Activated B cell treated with CpG ODN at 0.5 μM for 24 hours (primary cell): Measurements from ENCODE around the gene NDST1. TPM values are rescaled to one million over a fixed set of nuclear protein-coding genes. Genes with fewer than 3 reads are reported as not detected.

Experiments
- ATAC-seq: fragments of 200-7000 bp; cut with Tn5 transposase; one replicate; pipeline ENCODE4 v1.10.0; 2021; ENCODE audit warnings: low read depth, mild to moderate bottlenecking, moderate library complexity
- CTCF ChIA-PET: fragments of 350-600 bp; sonication (Branson Sonifier 250); formaldehyde crosslinking; loops from one replicate; lab custom pipeline; 2021; ENCODE audit warnings: antibody characterized with exemption; lab: Charles Lee
- POLR2A ChIA-PET: fragments of 350-600 bp; sonication (Branson Sonifier 250); formaldehyde crosslinking; loops from one replicate; lab custom pipeline; 2021; ENCODE audit warnings: antibody characterized with exemption; lab: Charles Lee
- DNase-seq: peaks from one replicate; pipeline ENCODE4 v3.0.0; 2022
- H3K27ac Mint-ChIP-seq: one replicate; pipeline ENCODE4 v1.8.0; 2020; ENCODE audit warnings: mixed read lengths
- H3K27me3 Mint-ChIP-seq: one replicate; pipeline ENCODE4 v1.8.0; 2021; ENCODE audit warnings: mixed read lengths
- H3K36me3 Mint-ChIP-seq: one replicate; pipeline ENCODE4 v1.8.0; 2021; ENCODE audit warnings: low read depth, mixed read lengths
- H3K4me1 Mint-ChIP-seq: one replicate; pipeline ENCODE4 v1.8.0; 2021; ENCODE audit warnings: mixed read lengths
- H3K4me3 Mint-ChIP-seq: one replicate; pipeline ENCODE4 v1.8.0; 2020; ENCODE audit warnings: mild to moderate bottlenecking, mixed read lengths
- H3K9me3 Mint-ChIP-seq: one replicate; pipeline ENCODE4 v1.8.0; 2020; ENCODE audit warnings: mixed read lengths
- CTCF ChIP-seq: fragments of 200-600 bp; IDR thresholded peaks from one replicate; pipeline ENCODE4 v1.8.0; 2022; ENCODE audit warnings: antibody characterized with exemption, mild to moderate bottlenecking
- intact Hi-C: fragments of 100-400 bp; cut with micrococcal nuclease; formaldehyde crosslinking; loops from one replicate; pipeline ENCODE4 v1.15.1; 2024
- total RNA-seq: library from RNA; stranded (reverse); gene quantifications from 2 replicates; pipeline ENCODE4 v1.2.3, GENCODE V29; 2022

NDST1 gene
- total RNA-seq, 1 donor from 2014 or later, result 8.1 TPM

GRCh38 chr5:150519978-150520377 lies 12.0 kb downstream of the NDST1 start:
- Mint-ChIP-seq H3K27ac (no peak overlapping the region), H3K4me3 (no peak overlapping the region), H3K9me3 (no peaks in the 10 kb centered on the region), H3K4me1 (peaks cover 2% of the 10 kb centered on the region), H3K36me3 (no peaks in the 10 kb centered on the region), H3K27me3 (no peaks in the 10 kb centered on the region)
- TF ChIP-seq CTCF, result no peak
- DNase-seq (no peak), ATAC-seq (no peak)
- ChIA-PET POLR2A (interaction anchor here (0.6 kb wide), 1 partner anchor 18 kb away, joined by 4 read pairs; no protein-coding TSS in a partner anchor), CTCF (interaction anchor here (1.1 kb wide), 1 partner anchor 59 kb away, joined by 3 read pairs; no protein-coding TSS in a partner anchor)
- intact Hi-C loops, result no loop called here

DNA sequence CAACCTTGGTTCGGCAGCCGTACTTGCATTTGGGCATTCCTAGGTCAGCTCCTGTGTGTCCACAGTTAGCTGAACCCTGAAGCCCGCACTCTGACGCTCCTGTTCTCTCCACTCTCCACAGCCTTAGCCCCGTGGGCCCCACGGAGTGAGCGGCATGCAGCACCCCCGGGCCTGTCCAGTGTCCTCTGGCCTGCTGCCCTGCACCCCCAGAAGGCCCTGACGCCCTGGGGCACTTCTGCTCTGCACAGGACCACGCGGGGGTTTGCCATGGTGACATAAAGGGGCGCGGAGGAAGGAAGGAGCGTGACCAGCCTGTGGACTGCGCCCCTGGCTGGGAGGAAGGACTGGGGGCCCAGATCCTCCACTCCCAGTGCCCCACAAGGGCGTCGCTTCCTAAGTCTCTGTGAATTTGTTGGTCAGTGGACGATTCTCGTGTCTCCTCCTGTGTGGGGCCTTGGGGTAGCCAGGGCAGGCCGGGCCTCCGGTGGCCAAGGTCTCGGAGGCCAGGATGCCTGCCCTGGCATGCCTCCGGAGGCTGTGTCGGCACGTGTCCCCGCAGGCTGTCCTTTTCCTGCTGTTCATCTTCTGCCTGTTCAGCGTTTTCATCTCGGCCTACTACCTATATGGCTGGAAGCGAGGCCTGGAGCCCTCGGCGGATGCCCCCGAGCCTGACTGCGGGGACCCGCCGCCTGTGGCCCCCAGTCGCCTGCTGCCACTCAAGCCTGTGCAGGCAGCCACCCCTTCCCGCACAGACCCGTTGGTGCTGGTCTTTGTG lies 13.0 kb downstream of the NDST1 start:
- ChIA-PET CTCF (interaction anchor here (1.1 to 4.6 kb wide), 2 partner anchors 60 to 61 kb away, joined by 3 to 51 read pairs; no protein-coding TSS in a partner anchor), POLR2A (no interaction called here)
- H3K9me3 Mint-ChIP-seq, result no peaks in the 10 kb centered on the region
- TF ChIP-seq CTCF, result no peak
- intact Hi-C loops, result no loop called here
- H3K36me3 Mint-ChIP-seq, result no peaks in the 10 kb centered on the region
- DNase-seq, result no peak
- H3K27me3 Mint-ChIP-seq, result no peaks in the 10 kb centered on the region
- no peak overlapping the region for H3K4me3 Mint-ChIP-seq
- H3K4me1 Mint-ChIP-seq, result peaks cover 2% of the 10 kb centered on the region
- no peak overlapping the region for H3K27ac Mint-ChIP-seq
- ATAC-seq, result no peak

GRCh38 chr5:150521522-150521817 lies 13.5 kb downstream of the NDST1 start:
- ChIA-PET POLR2A (no interaction called here), CTCF (interaction anchor here (4.6 kb wide), 1 partner anchor 62 kb away, joined by 51 read pairs; no protein-coding TSS in a partner anchor)
- ATAC-seq, result no peak
- no peak overlapping the region for H3K4me3 Mint-ChIP-seq
- no peaks in the 10 kb centered on the region for H3K36me3 Mint-ChIP-seq
- H3K9me3 Mint-ChIP-seq, result no peaks in the 10 kb centered on the region
- no peak for DNase-seq
- H3K27ac Mint-ChIP-seq, result no peak overlapping the region
- peaks cover 2% of the 10 kb centered on the region for H3K4me1 Mint-ChIP-seq
- intact Hi-C loops, result no loop called here
- no peaks in the 10 kb centered on the region for H3K27me3 Mint-ChIP-seq
- no peak for TF ChIP-seq CTCF

DNA sequence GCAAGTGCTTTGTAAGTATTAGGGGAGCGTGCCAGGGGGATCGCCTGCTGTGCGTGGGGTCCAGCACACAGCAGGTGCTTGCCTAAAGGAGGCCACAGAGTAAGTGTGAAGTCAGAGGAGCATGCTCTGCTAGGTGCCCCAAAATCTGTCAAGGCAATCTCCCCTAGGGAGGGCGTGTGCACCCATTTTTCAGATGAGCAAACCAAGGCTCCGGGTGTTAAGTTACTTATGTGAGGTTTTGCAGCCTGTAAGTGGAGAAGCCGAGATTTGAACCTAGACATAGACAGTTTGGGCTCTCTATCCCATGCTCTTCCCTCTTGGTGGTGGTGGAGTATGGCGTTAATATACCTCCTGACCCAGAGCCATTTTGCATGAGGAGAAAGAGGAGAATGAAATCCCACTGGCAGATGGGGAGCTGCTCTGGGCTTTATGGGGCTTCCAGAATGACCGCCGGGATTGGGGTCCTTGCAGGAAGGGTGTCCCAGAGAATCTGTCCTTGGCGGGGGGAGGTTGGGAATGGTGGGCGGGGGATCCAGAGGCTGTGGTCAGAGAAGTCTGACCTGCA lies 14.1 kb downstream of the NDST1 start:
- DNase-seq (no peak), ATAC-seq (no peak)
- peaks cover 2% of the 10 kb centered on the region for H3K4me1 Mint-ChIP-seq
- H3K36me3 Mint-ChIP-seq, result no peaks in the 10 kb centered on the region
- no peak overlapping the region for H3K27ac Mint-ChIP-seq
- H3K9me3 Mint-ChIP-seq, result no peaks in the 10 kb centered on the region
- intact Hi-C loops, result no loop called here
- H3K27me3 Mint-ChIP-seq, result no peaks in the 10 kb centered on the region
- no peak overlapping the region for H3K4me3 Mint-ChIP-seq
- CTCF ChIA-PET, result interaction anchor here (1.2 to 4.6 kb wide), 2 partner anchors 32 to 62 kb away, joined by 5 to 51 read pairs; no protein-coding TSS in a partner anchor
- TF ChIP-seq CTCF, result no peak
- POLR2A ChIA-PET, result no interaction called here
